Measurements from ENCODE around the gene UBASH3A. TPM values are rescaled to one million over a fixed set of nuclear protein-coding genes. Genes with fewer than 3 reads are reported as not detected.
A peak's percentile ranks its signal among the peaks of the same experiment; 100 is the strongest.

The UBASH3A gene
- polyA plus RNA-seq, 3 donors: not detected

- H3K9ac ChIP-seq (ENCODE audit: insufficient read depth, low read length, poor library complexity, severe bottlenecking): no peak overlapping the region
- WGBS (ENCODE audit: insufficient coverage): 79% methylated on average over 8 of the region's 11 CpGs
- H2AFZ ChIP-seq (ENCODE audit: insufficient read depth, low read depth, low read length, poor library complexity, severe bottlenecking): no peak overlapping the region
- H3K27me3 ChIP-seq (ENCODE audit: control insufficient read depth in 2 of 2, insufficient read depth in 2 of 2, low read length in 2 of 2): no peaks in the 10 kb centered on the region
- H3K36me3 Mint-ChIP-seq: no peaks in the 10 kb centered on the region
- H3K79me2 ChIP-seq (ENCODE audit: insufficient read depth, low read length): no peaks in the 10 kb centered on the region
- peaks cover 63% of the 10 kb centered on the region for H3K4me1 Mint-ChIP-seq
- intact Hi-C loops (cut with micrococcal nuclease): no loop called here
- peak overlapping the region in 1 of 2 donors; percentile 43 for H3K4me3 Mint-ChIP-seq
- H3K4me3 ChIP-seq (replicated peaks in 1 of 3; ENCODE audit: low read depth in 2 of 3, low read length in 3 of 3): no peak overlapping the region
- peak in 2 of 3 donors; percentile 25 to 27 for DNase-seq
- H3K4me1 ChIP-seq (ENCODE audit: control insufficient read depth in 1 of 2, insufficient read depth in 2 of 2, low read length in 2 of 2): peaks cover 20 to 46% of the 10 kb centered on the region in 2 donors
- H3K9me3 Mint-ChIP-seq: peaks cover 11 to 20% (median 15%) of the 10 kb centered on the region in 7 donors
- peaks cover 19 to 28% of the 10 kb centered on the region in 2 donors for H3K9me3 ChIP-seq (replicated peaks in 1 of 2; ENCODE audit: control insufficient read depth in 1 of 2, insufficient read depth in 1 of 2, low read length in 2 of 2)
- peak overlapping the region in 1 of 2 donors; percentile 39 for H3K27ac ChIP-seq (ENCODE audit: low read depth in 1 of 2, low read length in 2 of 2)
- TF ChIP-seq, protein P1, sequence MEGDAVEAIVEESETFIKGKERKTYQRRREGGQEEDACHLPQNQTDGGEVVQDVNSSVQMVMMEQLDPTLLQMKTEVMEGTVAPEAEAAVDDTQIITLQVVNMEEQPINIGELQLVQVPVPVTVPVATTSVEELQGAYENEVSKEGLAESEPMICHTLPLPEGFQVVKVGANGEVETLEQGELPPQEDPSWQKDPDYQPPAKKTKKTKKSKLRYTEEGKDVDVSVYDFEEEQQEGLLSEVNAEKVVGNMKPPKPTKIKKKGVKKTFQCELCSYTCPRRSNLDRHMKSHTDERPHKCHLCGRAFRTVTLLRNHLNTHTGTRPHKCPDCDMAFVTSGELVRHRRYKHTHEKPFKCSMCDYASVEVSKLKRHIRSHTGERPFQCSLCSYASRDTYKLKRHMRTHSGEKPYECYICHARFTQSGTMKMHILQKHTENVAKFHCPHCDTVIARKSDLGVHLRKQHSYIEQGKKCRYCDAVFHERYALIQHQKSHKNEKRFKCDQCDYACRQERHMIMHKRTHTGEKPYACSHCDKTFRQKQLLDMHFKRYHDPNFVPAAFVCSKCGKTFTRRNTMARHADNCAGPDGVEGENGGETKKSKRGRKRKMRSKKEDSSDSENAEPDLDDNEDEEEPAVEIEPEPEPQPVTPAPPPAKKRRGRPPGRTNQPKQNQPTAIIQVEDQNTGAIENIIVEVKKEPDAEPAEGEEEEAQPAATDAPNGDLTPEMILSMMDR (IDR thresholded peaks at IDR 0.05): no peak
- H3K27ac Mint-ChIP-seq: peak overlapping the region in 5 of 7 donors; percentile 40 to 90 (median 58)
- H3K27me3 Mint-ChIP-seq (ENCODE audit: low read depth in 3 of 3): peaks cover 1 to 7% (median 4%) of the 10 kb centered on the region in 3 donors
- H4K20me1 ChIP-seq (ENCODE audit: insufficient read depth, low read length): no peaks in the 10 kb centered on the region
- no peaks in the 10 kb centered on the region for H3K36me3 ChIP-seq (replicated peaks in 1 of 2; ENCODE audit: control insufficient read depth in 1 of 2, insufficient read depth in 2 of 2, low read length in 2 of 2)
- H3K4me2 ChIP-seq (replicated peaks; ENCODE audit: extremely low read depth, low read length, poor library complexity, severe bottlenecking): no peak overlapping the region
Observed at GRCh38 chr21:42386034-42386591, 17.6 kb upstream of the UBASH3A start.

GRCh38 chr21:42387164-42387563 lies 16.5 kb upstream of the UBASH3A start:
- peaks cover 63% of the 10 kb centered on the region for H3K4me1 Mint-ChIP-seq

More at GRCh38 chr21:42387164-42387563, 16.5 kb upstream of the UBASH3A start:
- Histone ChIP-seq H3K4me2 (replicated peaks; ENCODE audit: extremely low read depth, low read length, poor library complexity, severe bottlenecking) (peak overlapping the region; percentile 3), H3K9ac (ENCODE audit: insufficient read depth, low read length, poor library complexity, severe bottlenecking) (no peak overlapping the region), H3K4me1 (ENCODE audit: control insufficient read depth in 1 of 2, insufficient read depth in 2 of 2, low read length in 2 of 2) (peaks cover 20 to 46% of the 10 kb centered on the region in 2 donors), H3K4me3 (replicated peaks in 1 of 3; ENCODE audit: low read depth in 2 of 3, low read length in 3 of 3) (no peak overlapping the region), H4K20me1 (ENCODE audit: insufficient read depth, low read length) (no peaks in the 10 kb centered on the region), H3K79me2 (ENCODE audit: insufficient read depth, low read length) (no peaks in the 10 kb centered on the region), H2AFZ (ENCODE audit: insufficient read depth, low read depth, low read length, poor library complexity, severe bottlenecking) (peak overlapping the region; percentile 37), H3K27me3 (ENCODE audit: control insufficient read depth in 2 of 2, insufficient read depth in 2 of 2, low read length in 2 of 2) (no peaks in the 10 kb centered on the region), H3K36me3 (replicated peaks in 1 of 2; ENCODE audit: control insufficient read depth in 1 of 2, insufficient read depth in 2 of 2, low read length in 2 of 2) (no peaks in the 10 kb centered on the region), H3K9me3 (replicated peaks in 1 of 2; ENCODE audit: control insufficient read depth in 1 of 2, insufficient read depth in 1 of 2, low read length in 2 of 2) (peaks cover 11 to 18% of the 10 kb centered on the region in 2 donors), H3K27ac (ENCODE audit: low read depth in 1 of 2, low read length in 2 of 2) (no peak overlapping the region)
- peak overlapping the region in 1 of 2 donors; percentile 75 for H3K4me3 Mint-ChIP-seq
- H3K9me3 Mint-ChIP-seq: peaks cover 4 to 12% (median 8%) of the 10 kb centered on the region in 7 donors
- peak; percentile 35 to 64 (median 47) for DNase-seq
- WGBS (ENCODE audit: insufficient coverage): no CpG with 5 or more reads among the region's 3 CpGs
- intact Hi-C loops (cut with micrococcal nuclease): no loop called here
- H3K36me3 Mint-ChIP-seq: no peaks in the 10 kb centered on the region
- peak overlapping the region in 6 of 7 donors; percentile 55 to 80 (median 70) for H3K27ac Mint-ChIP-seq
- TF ChIP-seq, protein P1 (IDR thresholded peaks at IDR 0.05): no peak
- H3K27me3 Mint-ChIP-seq (ENCODE audit: low read depth in 3 of 3): peaks cover 1 to 7% (median 7%) of the 10 kb centered on the region in 3 donors
